ENCODE data around the gene F8. TPM values are rescaled to one million over a fixed set of nuclear protein-coding genes. Genes with fewer than 3 reads are reported as not detected.
"Not testable (repeated sequence)": the region's sequence is repeated elsewhere in the genome, so short reads cannot be mapped to it uniquely, and the experiment has no call there.

F8 gene
- total and polyA plus RNA-seq, 8 donors: 2.5 to 22.0 (median 8.5) TPM

DNA sequence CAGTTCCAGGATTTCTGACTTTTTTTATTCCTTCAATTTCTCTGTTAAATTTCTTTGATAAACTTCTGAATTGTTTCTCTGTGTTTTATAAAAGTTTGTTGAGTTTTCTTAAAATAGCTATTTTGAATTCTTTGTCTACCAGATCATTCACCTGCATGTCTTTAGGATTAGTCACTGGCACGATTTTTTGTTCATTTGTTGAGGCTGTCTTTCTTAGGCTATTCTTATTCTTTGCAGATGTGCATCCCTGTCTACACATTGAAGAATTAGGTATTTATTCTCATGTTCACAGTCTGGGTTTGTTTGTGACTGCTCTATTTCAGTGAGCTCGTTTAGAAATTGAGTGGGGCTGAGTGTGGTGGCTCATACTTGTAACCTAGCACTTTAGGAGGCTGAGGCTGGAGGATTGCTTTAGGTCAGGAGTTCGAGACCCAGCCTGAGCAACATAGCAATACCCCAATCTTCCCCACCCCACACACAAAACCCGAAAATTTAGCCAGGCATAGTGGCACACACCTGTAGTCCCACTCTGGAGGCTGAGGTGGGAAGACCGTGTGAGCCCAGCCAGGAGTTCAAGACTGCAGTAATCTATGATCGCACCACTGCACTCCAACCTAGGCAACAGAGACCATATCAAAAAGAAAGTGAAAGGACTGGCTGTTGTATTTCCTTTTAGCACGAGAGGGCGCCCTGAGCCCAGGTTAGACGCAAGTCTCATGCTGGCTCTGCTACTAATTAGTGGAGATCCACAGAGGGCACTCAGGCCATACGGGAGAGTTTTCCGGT is 42.0 kb downstream of the F8 start:
- no peak overlapping the region for H3K27ac ChIP-seq
- 10 to 12% methylated on average over 11 of the region's 11 CpGs for WGBS, 2 donors
- FAIRE-seq (peak; percentile 65), ATAC-seq (peak; percentile 95 to 100 (median 99)), DNase-seq (peak; percentile 65 to 83 (median 74))
- TF ChIP-seq, protein P1, sequence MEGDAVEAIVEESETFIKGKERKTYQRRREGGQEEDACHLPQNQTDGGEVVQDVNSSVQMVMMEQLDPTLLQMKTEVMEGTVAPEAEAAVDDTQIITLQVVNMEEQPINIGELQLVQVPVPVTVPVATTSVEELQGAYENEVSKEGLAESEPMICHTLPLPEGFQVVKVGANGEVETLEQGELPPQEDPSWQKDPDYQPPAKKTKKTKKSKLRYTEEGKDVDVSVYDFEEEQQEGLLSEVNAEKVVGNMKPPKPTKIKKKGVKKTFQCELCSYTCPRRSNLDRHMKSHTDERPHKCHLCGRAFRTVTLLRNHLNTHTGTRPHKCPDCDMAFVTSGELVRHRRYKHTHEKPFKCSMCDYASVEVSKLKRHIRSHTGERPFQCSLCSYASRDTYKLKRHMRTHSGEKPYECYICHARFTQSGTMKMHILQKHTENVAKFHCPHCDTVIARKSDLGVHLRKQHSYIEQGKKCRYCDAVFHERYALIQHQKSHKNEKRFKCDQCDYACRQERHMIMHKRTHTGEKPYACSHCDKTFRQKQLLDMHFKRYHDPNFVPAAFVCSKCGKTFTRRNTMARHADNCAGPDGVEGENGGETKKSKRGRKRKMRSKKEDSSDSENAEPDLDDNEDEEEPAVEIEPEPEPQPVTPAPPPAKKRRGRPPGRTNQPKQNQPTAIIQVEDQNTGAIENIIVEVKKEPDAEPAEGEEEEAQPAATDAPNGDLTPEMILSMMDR (IDR thresholded peaks at IDR 0.05): peak; percentile 41 to 64 (median 48)
- intact Hi-C loops (cut with DNase I): loop anchor here in 1 of 3 donors (10.0 kb wide), 1 partner anchor 74 kb away; no protein-coding TSS in a partner anchor
- H3K9me3 ChIP-seq: no peaks in the 10 kb centered on the region
- H3K4me3 ChIP-seq: peak overlapping the region in 2 of 4 donors; percentile 19 to 22
- no peaks in the 10 kb centered on the region for H3K4me1 ChIP-seq
- no peaks in the 10 kb centered on the region for H3K27me3 ChIP-seq
- no peaks in the 10 kb centered on the region for H3K36me3 ChIP-seq

DNA sequence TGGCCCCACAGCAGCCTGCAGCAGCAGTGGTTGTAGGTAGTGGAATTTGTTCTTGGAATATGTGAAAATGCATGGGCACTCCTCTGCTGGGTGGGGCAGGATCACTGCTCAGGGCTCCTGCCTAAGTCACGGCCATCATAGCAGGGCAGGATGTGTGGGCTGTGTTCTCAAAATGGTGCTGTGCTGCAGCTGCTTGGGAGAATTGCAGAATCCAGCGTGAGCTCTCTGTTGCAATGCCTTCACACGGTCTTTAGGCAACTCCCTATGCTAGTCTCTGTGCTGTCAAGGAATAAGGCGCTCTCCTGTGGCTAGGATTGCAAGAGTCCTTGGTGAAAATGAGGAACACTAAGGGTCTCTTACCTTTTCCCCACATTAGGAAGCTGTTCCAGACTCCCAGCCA is 42.9 kb downstream of the F8 start:
- 61 to 80% methylated on average over 4 of the region's 4 CpGs for WGBS, 2 donors
- FAIRE-seq: no peak
- TF ChIP-seq, protein P1 (IDR thresholded peaks at IDR 0.05): no peak
- no peak overlapping the region for H3K27ac ChIP-seq
- H3K36me3 ChIP-seq: no peaks in the 10 kb centered on the region
- H3K27me3 ChIP-seq: no peaks in the 10 kb centered on the region
- no peak for ATAC-seq
- H3K4me3 ChIP-seq: no peak overlapping the region
- no peaks in the 10 kb centered on the region for H3K9me3 ChIP-seq
- H3K4me1 ChIP-seq: no peaks in the 10 kb centered on the region
- intact Hi-C loops (cut with DNase I): loop anchor here in 1 of 3 donors (10.0 kb wide), 1 partner anchor 75 kb away; no protein-coding TSS in a partner anchor
- no peak for DNase-seq

DNA sequence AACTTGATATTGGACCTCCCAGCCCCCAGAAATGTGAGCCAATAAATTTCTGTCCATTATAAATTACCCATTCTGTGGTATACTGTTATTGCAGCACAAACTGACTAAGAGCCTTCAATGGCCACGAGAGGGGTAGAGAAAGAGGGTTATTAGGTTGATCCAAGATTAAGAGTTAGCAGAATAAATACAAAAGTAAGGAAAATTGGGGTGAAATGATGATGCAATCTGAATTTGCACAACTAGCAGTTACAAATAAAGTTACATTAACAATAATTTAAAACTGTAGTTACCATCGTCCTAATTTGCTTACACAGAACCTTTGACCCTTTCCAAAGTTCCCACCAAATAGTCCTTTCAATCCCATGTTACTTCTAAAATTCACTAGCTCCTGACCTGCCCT is 54.2 kb downstream of the F8 start:
- H3K4me1 ChIP-seq: no peaks in the 10 kb centered on the region
- intact Hi-C loops (cut with DNase I): no loop called here
- no peaks in the 10 kb centered on the region for H3K9me3 ChIP-seq
- no peak for DNase-seq
- no peaks in the 10 kb centered on the region for H3K27me3 ChIP-seq
- H3K36me3 ChIP-seq: no peaks in the 10 kb centered on the region
- FAIRE-seq: no peak
- 52 to 70% methylated on average over 2 of the region's 2 CpGs for WGBS, 2 donors
- H3K4me3 ChIP-seq: no peak overlapping the region
- ATAC-seq: no peak
- TF ChIP-seq, protein P1 (IDR thresholded peaks at IDR 0.05): no peak
- H3K27ac ChIP-seq: no peak overlapping the region

DNA sequence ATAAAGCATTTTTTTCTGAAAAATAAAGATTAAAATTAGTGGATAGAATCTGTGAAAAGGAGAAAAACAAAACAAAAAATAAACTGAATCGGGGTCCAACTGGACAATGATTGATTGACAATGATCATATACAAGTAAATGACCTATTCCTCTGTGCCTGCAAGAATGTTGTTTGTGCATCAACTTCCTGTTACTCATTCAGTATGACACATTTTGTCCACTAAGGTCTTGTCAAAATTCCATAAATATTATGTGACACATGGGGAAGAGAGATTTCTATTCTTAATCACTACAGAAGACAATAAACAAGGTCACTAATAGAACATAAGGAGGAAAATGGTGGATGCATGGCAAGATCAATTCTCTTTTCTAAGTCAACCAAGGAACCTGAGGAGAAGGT is 54.9 kb downstream of the F8 start:
- peak; percentile 26 for FAIRE-seq
- no peaks in the 10 kb centered on the region for H3K27me3 ChIP-seq
- no peaks in the 10 kb centered on the region for H3K36me3 ChIP-seq
- no peak for ATAC-seq
- H3K27ac ChIP-seq: no peak overlapping the region
- no peaks in the 10 kb centered on the region for H3K9me3 ChIP-seq
- no peak overlapping the region for H3K4me3 ChIP-seq
- TF ChIP-seq, protein P1 (IDR thresholded peaks at IDR 0.05): no peak
- no peaks in the 10 kb centered on the region for H3K4me1 ChIP-seq
- DNase-seq: no peak
- intact Hi-C loops (cut with DNase I): no loop called here
- 55 to 76% methylated on average over 1 of the region's 1 CpG for WGBS, 2 donors

DNA sequence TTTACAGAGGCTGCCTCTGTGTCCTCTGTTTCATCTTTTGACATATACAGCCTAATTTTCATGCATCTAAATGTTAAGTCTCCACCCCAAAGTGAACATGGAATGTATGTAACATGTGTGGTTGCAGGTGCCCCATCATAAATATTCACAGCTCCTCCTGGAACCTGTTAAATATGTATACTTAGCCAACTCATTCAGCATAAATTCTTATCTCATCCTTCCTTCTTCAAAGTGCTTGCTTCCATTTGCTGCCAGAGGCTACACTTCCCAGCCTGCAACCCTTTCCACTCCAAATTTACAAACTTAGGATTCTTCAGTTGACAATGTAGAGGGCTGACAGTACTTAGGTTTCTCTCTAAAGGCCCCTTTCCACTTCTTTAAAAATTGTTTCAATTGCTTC is 60.6 kb downstream of the F8 start:
- TF ChIP-seq, protein P1 (IDR thresholded peaks at IDR 0.05): no peak
- FAIRE-seq: no peak
- no peak for ATAC-seq
- Histone ChIP-seq H3K4me3 (no peak overlapping the region), H3K4me1 (no peaks in the 10 kb centered on the region), H3K9me3 (no peaks in the 10 kb centered on the region), H3K36me3 (no peaks in the 10 kb centered on the region), H3K27ac (no peak overlapping the region), H3K27me3 (no peaks in the 10 kb centered on the region)
- intact Hi-C loops (cut with DNase I): no loop called here
- DNase-seq: no peak

DNA sequence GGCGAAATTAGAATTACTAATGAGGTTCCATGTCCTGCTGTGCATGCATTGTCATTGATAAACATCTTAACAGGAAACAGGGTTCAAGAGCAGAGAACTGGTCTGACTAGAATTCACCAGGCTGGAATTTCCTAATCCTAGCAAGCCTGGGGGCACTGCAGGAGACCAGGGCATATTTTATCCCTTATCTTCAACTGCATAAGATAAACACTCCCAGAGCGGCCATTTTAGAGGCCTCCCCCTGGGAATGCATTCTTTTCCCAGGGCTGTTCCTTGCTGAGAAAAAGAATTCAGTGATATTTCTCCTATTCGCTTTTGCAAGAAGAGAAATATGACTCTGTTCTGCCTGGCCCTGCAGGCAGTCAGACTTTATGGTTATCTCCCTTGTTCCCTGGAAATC is 66.7 kb downstream of the F8 start:
- H3K4me1 ChIP-seq; H3K4me3 ChIP-seq; H3K27me3 ChIP-seq; H3K36me3 ChIP-seq; DNase-seq; FAIRE-seq; ATAC-seq; H3K27ac ChIP-seq; H3K9me3 ChIP-seq; intact Hi-C loops (cut with DNase I): not testable (repeated sequence)
- WGBS, 2 donors: 76 to 94% methylated on average over 3 of the region's 3 CpGs

DNA sequence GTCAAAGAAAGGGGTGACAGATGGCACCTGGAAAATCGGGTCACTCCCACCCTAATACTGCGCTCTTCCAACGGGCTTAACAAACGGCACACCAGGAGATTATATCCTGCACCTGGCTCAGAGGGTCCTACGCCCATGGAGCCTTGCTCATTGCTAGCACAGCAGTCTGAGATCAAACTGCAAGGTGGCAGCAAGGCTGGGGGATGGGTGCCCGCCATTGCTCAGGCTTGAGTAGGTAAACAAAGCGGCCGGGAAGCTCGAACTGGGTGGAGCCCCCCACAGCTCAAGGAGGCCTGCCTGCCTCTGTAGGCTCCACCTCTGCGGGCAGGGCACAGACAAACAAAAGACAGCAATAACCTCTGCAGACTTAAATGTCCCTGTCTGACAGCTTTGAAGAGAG is 83.3 kb downstream of the F8 start:
- WGBS, 2 donors: 74% methylated on average over 8 to 10 of the region's 10 CpGs
- FAIRE-seq; H3K27me3 ChIP-seq; DNase-seq; ATAC-seq; H3K4me1 ChIP-seq; H3K36me3 ChIP-seq; H3K9me3 ChIP-seq; H3K27ac ChIP-seq; intact Hi-C loops (cut with DNase I); H3K4me3 ChIP-seq: not testable (repeated sequence)

All from pancreas (tissue), 10 donors.